B cell (primary cell): ENCODE measurements around the gene NAV1. TPM values are rescaled to one million over a fixed set of nuclear protein-coding genes. Genes with fewer than 3 reads are reported as not detected.
A peak's percentile ranks its signal among the peaks of the same experiment; 100 is the strongest.

ENCODE experiments used
- ATAC-seq: fragments of 200-7000 bp; cut with Tn5 transposase; one replicate; pipeline ENCODE4 v1.10.0; 2021; ENCODE audit warnings: low read depth, mild to moderate bottlenecking, moderate number of reproducible peaks, moderate library complexity
- CTCF ChIA-PET: fragments of 350-600 bp; sonication (Branson Sonifier 250); formaldehyde crosslinking; loops from one replicate; lab custom pipeline; 2021; ENCODE audit warnings: antibody characterized with exemption, inconsistent platforms; lab: Charles Lee
- POLR2A ChIA-PET: fragments of 350-600 bp; sonication (Branson Sonifier 250); formaldehyde crosslinking; loops from one replicate; lab custom pipeline; 2021; ENCODE audit warnings: antibody characterized with exemption; lab: Charles Lee
- DNase-seq: peaks from one replicate; pipeline ENCODE4 v3.0.0; 2013
- H2AFZ ChIP-seq: 2 replicates; pipeline ENCODE4 v1.6.1; 2012; ENCODE audit warnings: mild to moderate bottlenecking, low read depth, low read length; ENCODE audit not compliant: insufficient read depth, poor library complexity, severe bottlenecking
- H3K27ac ChIP-seq, 2 donors: 1 replicate in 1 of 2; 2 replicates in 1 of 2; pipeline ENCODE4 v1.5.1; 2012 to 2013; ENCODE audit warnings: low read length in 2 of 2, mild to moderate bottlenecking in 2 of 2, moderate library complexity in 1 of 2
- H3K27me3 ChIP-seq, 4 experiments: fragments of 200-600 bp in 1 of 4; sonication (generic) in 1 of 4; replicated peaks in 1 of 4; 1 replicate in 2 of 4; 2 replicates in 2 of 4; pipeline versions ENCODE4 v1.6.1 to v1.7.0; 2013 to 2016; ENCODE audit warnings: low read length in 3 of 4, mild to moderate bottlenecking in 2 of 4, mixed read lengths in 1 of 4, moderate library complexity in 1 of 4; ENCODE audit not compliant: insufficient read depth in 4 of 4, control insufficient read depth in 3 of 4; ENCODE audit errors: control extremely low read depth in 1 of 4
- H3K36me3 ChIP-seq, 2 experiments: replicated peaks in 1 of 2; 1 replicate in 1 of 2; 2 replicates in 1 of 2; pipeline versions ENCODE4 v1.6.1 to v1.7.1; 2013; ENCODE audit warnings: low read length in 1 of 2; ENCODE audit not compliant: insufficient read depth in 2 of 2, control insufficient read depth in 1 of 2; ENCODE audit errors: control extremely low read depth in 1 of 2, extremely low read depth in 1 of 2
- H3K4me1 ChIP-seq, 2 donors: fragments of 200-600 bp in 1 of 2; sonication (generic) in 1 of 2; 1 replicate in 1 of 2; 2 replicates in 1 of 2; pipeline versions ENCODE4 v1.5.1 to v1.6.1; 2013 to 2017; ENCODE audit warnings: low read length in 2 of 2; ENCODE audit not compliant: control insufficient read depth in 2 of 2, insufficient read depth in 2 of 2
- H3K4me2 ChIP-seq: replicated peaks from 2 replicates; pipeline ENCODE3; 2012; ENCODE audit warnings: mild to moderate bottlenecking, low read depth, low read length; ENCODE audit not compliant: poor library complexity, severe bottlenecking
- H3K4me3 ChIP-seq, 5 experiments: fragments of 200-600 bp in 1 of 5; sonication (generic) in 1 of 5; 1 replicate in 3 of 5; 2 replicates in 2 of 5; pipeline versions ENCODE4 v1.5.1 to v1.7.0; 2011 to 2016; ENCODE audit warnings: low read length in 4 of 5, mild to moderate bottlenecking in 4 of 5, low read depth in 2 of 5, control low read depth in 1 of 5, moderate library complexity in 1 of 5; ENCODE audit not compliant: insufficient read depth in 1 of 5; ENCODE audit errors: control extremely low read depth in 1 of 5, extremely low read depth in 1 of 5
- H3K79me2 ChIP-seq: fragments of 200-600 bp; sonication (generic); one replicate; pipeline ENCODE4 v1.6.0; 2016; ENCODE audit warnings: low read length; ENCODE audit not compliant: control insufficient read depth, insufficient read depth
- H3K9ac ChIP-seq: fragments of 200-600 bp; sonication (generic); 2 replicates; pipeline ENCODE4 v1.6.1; 2017; ENCODE audit warnings: mild to moderate bottlenecking, low read length, moderate library complexity
- H3K9me3 ChIP-seq, 3 donors: one replicate each; pipeline versions ENCODE4 v1.6.1 to v1.7.1; 2013; ENCODE audit warnings: low read length in 2 of 3; ENCODE audit not compliant: control insufficient read depth in 2 of 3, insufficient read depth in 1 of 3; ENCODE audit errors: control extremely low read depth in 1 of 3
- H4K20me1 ChIP-seq: 2 replicates; pipeline ENCODE4 v1.6.0; 2012; ENCODE audit warnings: mild to moderate bottlenecking, low read length; ENCODE audit not compliant: insufficient read depth, control insufficient read depth, poor library complexity, severe bottlenecking
- H3K27ac Mint-ChIP-seq: one replicate; pipeline ENCODE4 v1.8.0; 2021; ENCODE audit warnings: mixed read lengths
- H3K27me3 Mint-ChIP-seq: one replicate; pipeline ENCODE4 v1.8.0; 2021; ENCODE audit warnings: mixed read lengths
- H3K4me1 Mint-ChIP-seq: one replicate; pipeline ENCODE4 v1.8.0; 2021; ENCODE audit warnings: mixed read lengths
- H3K4me3 Mint-ChIP-seq: one replicate; pipeline ENCODE4 v1.8.0; 2021; ENCODE audit warnings: mixed read lengths
- H3K9me3 Mint-ChIP-seq: one replicate; pipeline ENCODE4 v1.8.0; 2022; ENCODE audit warnings: mixed read lengths; ENCODE audit not compliant: insufficient read depth
- EZH2 ChIP-seq: IDR thresholded peaks from 2 replicates; pipeline ENCODE4 v1.6.1; 2012; ENCODE audit warnings: borderline replicate concordance, low read depth, mild to moderate bottlenecking, moderate library complexity, low read length; ENCODE audit not compliant: insufficient read depth, poor library complexity, severe bottlenecking
- WGBS: methylation state at CpG from one replicate; pipeline ENCODE4 v1.1.5; 2013; ENCODE audit warnings: missing lambda C conversion rate; ENCODE audit not compliant: insufficient coverage; 5-methylcytosine and 5-hydroxymethylcytosine counted together
- intact Hi-C: fragments of 100-400 bp; cut with micrococcal nuclease; formaldehyde crosslinking; loops from one replicate; pipeline ENCODE4 v1.10.0; 2022
- polyA plus RNA-seq: library from polyadenylated mRNA; depleted of rRNA; stranded (reverse); fragments of >200 nt; gene quantifications from 2 replicates; pipeline ENCODE4 v1.2.3, GENCODE V29; 2012
- total RNA-seq, 2 donors: library from RNA; stranded (reverse); fragments of 120-200 nt in 1 of 2; gene quantifications; 1 replicate in 1 of 2; 2 replicates in 1 of 2; pipeline versions ENCODE4 v1.2.3 to v1.2.4, GENCODE V29; 2013 to 2022
- TF ChIP-seq, protein P1 (sequence below): fragments of 200-600 bp; IDR thresholded peaks from one replicate; pipeline ENCODE4 v1.8.0; 2022; ENCODE audit warnings: antibody characterized with exemption, mild to moderate bottlenecking

The NAV1 gene
- total and polyA plus RNA-seq, 2 donors (not counting 1 experiment from before 2014, with no cell fraction given): 1.5 to 4.3 TPM

DNA sequence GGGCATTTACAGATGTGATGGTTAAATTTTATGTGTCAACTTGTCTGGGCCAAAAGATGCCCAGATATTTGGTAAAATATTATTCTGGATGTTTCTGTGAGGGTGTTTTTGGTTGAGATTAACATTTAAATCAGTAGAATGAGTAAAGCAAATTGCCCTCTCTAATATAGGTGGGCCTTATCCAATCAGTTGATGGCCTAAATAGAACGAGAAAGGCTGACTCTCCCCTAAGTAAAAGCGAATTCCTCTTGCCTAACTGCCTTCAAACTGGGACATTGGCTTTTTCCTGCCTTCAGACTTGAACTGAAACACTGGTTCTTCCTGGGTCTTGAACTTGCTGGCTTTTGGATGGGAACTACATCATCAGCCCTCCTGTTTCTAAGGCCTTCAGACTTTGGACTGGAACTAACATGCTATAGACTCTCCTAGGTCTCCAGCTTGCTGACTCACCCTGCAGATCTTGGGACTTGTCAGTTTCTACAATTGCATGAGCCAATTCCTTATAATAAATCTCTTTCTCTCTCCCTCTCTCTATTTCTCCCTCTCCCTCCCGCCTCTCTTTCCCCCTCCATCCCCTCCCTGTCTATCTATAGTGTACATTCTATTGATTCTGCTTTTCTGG, 10.2 kb upstream of the NAV1 start:
- Histone ChIP-seq H3K4me3 (no peak overlapping the region), H3K9me3 (peaks cover 0 to 10% (median 0%) of the 10 kb centered on the region in 3 donors), H2AFZ (no peak overlapping the region), H3K4me1 (no peaks in the 10 kb centered on the region), H3K9ac (no peak overlapping the region), H3K36me3 (no peaks in the 10 kb centered on the region), H3K4me2 (no peak overlapping the region), H4K20me1 (no peaks in the 10 kb centered on the region), H3K27ac (no peak overlapping the region), H3K27me3 (no peaks in the 10 kb centered on the region), H3K79me2 (no peaks in the 10 kb centered on the region)
- ChIA-PET CTCF (interaction anchor here (0.7 to 0.8 kb wide), 2 partner anchors 46 to 96 kb away, joined by 3 read pairs; no protein-coding TSS in a partner anchor), POLR2A (no interaction called here)
- WGBS: 94% methylated on average over 2 of the region's 3 CpGs
- no peaks in the 10 kb centered on the region for H3K4me1 Mint-ChIP-seq
- no peak overlapping the region for H3K4me3 Mint-ChIP-seq
- intact Hi-C loops: no loop called here
- no peak overlapping the region for H3K27ac Mint-ChIP-seq
- no peaks in the 10 kb centered on the region for H3K9me3 Mint-ChIP-seq
- ATAC-seq: no peak
- no peak for DNase-seq
- H3K27me3 Mint-ChIP-seq: no peaks in the 10 kb centered on the region
- TF ChIP-seq, protein P1, sequence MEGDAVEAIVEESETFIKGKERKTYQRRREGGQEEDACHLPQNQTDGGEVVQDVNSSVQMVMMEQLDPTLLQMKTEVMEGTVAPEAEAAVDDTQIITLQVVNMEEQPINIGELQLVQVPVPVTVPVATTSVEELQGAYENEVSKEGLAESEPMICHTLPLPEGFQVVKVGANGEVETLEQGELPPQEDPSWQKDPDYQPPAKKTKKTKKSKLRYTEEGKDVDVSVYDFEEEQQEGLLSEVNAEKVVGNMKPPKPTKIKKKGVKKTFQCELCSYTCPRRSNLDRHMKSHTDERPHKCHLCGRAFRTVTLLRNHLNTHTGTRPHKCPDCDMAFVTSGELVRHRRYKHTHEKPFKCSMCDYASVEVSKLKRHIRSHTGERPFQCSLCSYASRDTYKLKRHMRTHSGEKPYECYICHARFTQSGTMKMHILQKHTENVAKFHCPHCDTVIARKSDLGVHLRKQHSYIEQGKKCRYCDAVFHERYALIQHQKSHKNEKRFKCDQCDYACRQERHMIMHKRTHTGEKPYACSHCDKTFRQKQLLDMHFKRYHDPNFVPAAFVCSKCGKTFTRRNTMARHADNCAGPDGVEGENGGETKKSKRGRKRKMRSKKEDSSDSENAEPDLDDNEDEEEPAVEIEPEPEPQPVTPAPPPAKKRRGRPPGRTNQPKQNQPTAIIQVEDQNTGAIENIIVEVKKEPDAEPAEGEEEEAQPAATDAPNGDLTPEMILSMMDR: no peak
- no peak for TF ChIP-seq EZH2

DNA sequence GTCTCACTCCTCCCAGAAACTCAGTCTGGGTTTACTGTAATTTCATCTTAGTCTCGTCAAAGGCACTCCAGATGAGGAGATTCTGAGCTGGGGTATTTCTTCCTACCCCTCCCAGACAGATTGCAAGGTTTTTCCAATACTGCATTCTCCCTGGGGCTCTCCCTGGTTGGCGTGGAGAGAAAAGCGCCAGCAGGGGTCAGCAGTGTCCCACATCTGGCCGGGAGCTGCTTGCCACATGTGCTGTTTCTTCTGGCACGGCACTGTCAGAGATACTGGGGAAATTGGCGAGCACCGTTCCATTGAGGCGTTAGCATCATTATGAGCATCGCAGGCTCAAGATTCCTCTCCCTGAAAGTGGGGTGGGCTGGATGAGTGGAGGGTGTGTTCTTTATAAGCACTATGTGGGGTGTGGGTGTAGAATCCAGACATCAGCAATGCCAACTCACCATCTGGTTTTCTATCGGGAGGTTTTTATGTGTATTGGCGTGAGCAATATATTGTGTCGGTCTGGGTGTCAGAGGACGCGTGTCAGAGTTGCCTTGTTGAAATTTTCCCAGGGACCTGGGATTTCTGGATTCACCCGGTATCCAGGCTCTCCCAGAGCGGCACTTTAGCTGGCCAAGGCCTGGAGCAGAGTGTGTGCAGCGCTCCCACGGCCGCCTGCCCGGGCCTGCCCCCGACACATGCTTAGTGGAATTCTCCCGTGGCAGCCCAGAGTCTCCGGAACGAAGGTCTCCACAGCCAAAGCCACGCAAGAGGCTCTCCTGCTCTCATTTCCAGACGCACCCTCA, 8.0 kb upstream of the NAV1 start:
- ChIA-PET POLR2A (no interaction called here), CTCF (interaction anchor here (0.6 to 2.0 kb wide), 8 partner anchors 9 to 287 kb away, joined by 3 to 7 read pairs (median 3); no protein-coding TSS in a partner anchor)
- Histone ChIP-seq H3K36me3 (no peaks in the 10 kb centered on the region), H3K9ac (no peak overlapping the region), H3K4me1 (no peaks in the 10 kb centered on the region), H4K20me1 (no peaks in the 10 kb centered on the region), H3K9me3 (peaks cover 0 to 3% (median 0%) of the 10 kb centered on the region in 3 donors), H3K79me2 (no peaks in the 10 kb centered on the region), H3K27me3 (peaks cover 0 to 4% (median 2%) of the 10 kb centered on the region in 4 experiments), H3K4me2 (no peak overlapping the region), H2AFZ (no peak overlapping the region), H3K27ac (no peak overlapping the region), H3K4me3 (no peak overlapping the region)
- ATAC-seq (peak; percentile 43), DNase-seq (peak; percentile 33)
- Mint-ChIP-seq H3K4me3 (no peak overlapping the region), H3K4me1 (peaks cover 1% of the 10 kb centered on the region), H3K27ac (no peak overlapping the region), H3K27me3 (no peaks in the 10 kb centered on the region), H3K9me3 (no peaks in the 10 kb centered on the region)
- TF ChIP-seq, protein P1: no peak
- no peak for TF ChIP-seq EZH2
- 57% methylated on average over 24 of the region's 26 CpGs for WGBS
- intact Hi-C loops: no loop called here
